Measurements from ENCODE around the gene TRAIP.

DNA sequence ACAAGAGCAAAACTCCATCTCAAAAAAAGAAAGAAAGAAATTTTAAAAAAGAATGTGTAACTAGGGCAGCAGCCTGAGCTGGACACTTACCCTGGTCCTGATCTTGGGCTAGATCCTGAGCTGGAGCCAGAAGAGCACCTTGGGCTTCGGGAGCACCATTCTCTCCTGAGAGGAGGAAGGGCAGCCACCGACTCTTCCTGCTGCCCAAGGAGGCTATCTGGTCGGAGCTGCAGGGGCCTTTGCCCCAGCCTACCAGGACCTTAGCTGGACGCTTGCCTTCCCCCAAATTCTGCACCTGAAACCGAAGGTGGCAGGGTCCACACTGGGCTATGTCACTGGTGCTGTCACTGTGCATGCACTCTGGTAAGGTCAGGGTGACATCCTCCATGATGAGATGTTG, 20.2 kb upstream of the TRAIP start:
- no peak for TF ChIP-seq EZH2 (IDR thresholded peaks at IDR 0.05; ENCODE audit: borderline replicate concordance, low read length)
- TF ChIP-seq, protein P1, sequence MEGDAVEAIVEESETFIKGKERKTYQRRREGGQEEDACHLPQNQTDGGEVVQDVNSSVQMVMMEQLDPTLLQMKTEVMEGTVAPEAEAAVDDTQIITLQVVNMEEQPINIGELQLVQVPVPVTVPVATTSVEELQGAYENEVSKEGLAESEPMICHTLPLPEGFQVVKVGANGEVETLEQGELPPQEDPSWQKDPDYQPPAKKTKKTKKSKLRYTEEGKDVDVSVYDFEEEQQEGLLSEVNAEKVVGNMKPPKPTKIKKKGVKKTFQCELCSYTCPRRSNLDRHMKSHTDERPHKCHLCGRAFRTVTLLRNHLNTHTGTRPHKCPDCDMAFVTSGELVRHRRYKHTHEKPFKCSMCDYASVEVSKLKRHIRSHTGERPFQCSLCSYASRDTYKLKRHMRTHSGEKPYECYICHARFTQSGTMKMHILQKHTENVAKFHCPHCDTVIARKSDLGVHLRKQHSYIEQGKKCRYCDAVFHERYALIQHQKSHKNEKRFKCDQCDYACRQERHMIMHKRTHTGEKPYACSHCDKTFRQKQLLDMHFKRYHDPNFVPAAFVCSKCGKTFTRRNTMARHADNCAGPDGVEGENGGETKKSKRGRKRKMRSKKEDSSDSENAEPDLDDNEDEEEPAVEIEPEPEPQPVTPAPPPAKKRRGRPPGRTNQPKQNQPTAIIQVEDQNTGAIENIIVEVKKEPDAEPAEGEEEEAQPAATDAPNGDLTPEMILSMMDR (IDR thresholded peaks at IDR 0.05; ENCODE audit: low read length), result no peak

All from OCI-LY1 (cell line).